GM21515 (cell line): ENCODE results near the gene IL10RB.
"Not testable (repeated sequence)": the region's sequence is repeated elsewhere in the genome, so short reads cannot be mapped to it uniquely, and the experiment has no call there.

Experiments used
- ATAC-seq: cut with Tn5 transposase; IDR thresholded peaks from one replicate; pipeline ENCODE4 v1.9.1; 2021; ENCODE audit not compliant: unreplicated experiment

Gene IL10RB

DNA sequence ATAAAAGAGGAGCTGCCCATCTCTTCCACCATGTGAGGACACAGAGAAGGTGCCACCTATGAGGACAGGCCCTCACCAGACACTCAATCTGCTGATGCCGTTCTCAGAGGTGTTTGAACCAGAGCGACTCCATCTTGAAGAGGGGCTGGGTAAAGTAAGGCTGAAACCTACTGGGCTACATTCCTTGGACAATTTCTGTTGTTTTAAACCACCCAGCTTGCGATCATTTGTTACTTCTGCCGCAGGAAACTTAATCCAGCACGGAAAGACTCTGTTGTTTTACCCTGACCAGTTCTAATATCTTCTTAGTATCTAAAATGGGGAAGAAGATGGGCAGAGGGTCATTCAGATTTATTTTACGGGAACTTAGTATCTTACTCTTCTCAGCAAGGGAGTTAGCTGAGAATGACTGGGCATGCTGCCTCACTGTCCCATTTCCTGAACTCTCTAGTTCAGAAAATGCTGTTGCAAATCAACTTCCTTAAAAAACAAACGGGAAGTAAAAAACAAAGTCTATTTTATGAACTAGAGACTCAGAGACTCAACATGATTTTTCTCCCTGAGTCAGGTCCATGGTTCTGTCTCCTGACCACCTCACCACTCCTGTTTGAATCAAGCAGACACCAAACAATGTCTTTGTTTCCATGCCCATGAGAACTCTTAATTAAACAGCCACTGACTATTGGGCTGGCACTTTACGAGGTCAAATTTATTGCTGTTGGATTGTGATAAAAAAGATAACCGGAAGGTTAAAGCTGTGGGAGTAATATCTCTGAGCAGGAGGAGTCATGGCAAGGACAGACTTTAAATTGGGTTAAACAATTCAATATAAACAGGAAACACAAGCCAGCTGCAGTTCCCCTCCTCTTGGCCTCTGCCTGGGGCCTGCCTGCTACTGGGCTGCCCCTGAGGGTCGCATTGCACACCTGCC is 34.8 kb downstream of the IL10RB start:
- ATAC-seq: no peak

DNA sequence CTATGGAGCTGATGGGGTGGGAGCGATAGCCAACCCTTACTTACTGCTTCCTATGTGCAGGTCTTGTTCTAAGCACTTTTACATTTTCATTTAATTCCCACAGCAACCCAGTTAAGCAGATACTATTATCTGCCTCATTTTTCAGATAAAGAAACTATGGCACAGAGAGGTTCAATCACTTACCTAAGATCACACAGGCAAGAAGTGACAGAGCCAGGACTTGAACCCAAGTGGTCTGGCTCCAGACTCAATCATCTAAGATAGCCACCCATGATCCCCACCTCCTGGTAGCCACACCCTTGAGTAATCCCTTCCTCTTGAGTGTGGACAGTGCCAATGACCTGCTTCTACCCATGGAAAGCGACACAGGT is 35.5 kb downstream of the IL10RB start:
- no peak for ATAC-seq

DNA sequence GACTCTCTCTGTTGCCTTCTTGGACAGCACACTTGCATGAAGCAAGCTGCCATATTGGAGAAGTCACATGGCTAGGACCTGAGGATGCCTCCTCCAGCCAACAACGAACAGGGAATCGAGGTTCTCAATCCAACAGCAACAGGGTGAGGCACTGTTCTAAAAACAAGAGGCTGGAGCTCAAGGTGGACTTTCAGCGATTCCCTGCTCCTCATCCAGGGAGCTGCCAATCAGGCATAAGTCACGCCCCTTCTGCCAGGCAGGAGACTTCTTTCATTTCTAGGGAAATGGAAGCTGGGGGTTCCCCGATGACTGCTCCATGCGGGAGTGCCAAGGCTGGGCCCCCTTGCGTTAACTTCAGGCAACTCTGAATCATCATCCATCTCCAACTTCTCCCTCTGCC is 35.9 kb downstream of the IL10RB start:
- no peak for ATAC-seq

DNA sequence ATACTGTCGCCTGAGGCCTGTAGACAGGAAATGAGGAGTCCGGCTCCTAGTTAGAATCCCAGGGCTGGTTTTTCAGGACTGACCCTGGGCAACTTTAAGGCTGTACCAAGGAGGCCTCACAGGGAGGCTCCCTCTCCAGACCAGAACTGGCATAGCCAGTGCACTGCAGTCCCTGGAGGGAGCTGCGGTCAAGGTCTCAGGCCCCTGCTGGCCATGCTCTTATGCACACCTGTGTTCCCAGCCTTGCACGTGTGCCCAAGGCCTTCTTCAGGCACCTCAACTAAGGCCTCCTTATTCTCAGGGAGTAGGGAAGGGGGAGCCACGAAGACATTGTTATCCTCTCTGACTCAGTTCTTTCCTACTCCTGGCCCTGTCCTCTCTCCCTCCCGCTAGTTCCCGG is 36.6 kb downstream of the IL10RB start:
- ATAC-seq: no peak

DNA sequence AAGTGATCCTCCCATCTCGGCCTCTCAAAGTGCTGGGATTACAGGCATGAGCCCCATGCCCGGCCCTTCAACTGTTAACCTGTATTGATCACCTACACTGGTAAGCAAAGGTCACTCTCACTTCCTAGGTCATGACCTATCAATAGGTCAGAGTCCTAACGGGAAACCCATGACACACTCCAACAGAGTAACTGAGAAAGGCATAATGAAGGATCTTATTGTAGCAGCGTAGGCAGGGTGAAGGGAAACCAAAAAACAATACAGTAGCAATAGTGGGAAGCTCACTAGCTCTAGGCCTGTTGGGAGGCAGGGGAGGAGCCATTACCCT is 39.1 kb downstream of the IL10RB start:
- ATAC-seq: no peak

DNA sequence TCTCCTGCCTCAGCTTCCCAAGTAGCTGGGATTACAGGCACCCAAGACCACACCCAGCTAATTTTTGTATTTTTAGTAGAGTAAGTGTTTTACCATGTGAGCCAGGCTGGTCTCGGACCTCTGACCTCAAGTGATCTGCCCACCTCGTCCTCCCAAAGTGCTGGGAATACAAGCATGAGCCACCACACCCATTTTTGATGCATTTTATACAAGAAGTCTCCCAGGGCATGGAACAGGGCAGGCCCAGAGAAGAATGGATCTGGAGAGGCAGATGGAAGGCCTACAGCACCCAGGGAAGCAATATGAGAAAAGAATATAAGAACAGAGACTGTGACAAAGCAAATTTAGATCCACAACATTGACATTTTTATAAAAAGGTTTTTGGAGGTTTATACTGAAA is 39.8 kb downstream of the IL10RB start:
- ATAC-seq: no peak

DNA sequence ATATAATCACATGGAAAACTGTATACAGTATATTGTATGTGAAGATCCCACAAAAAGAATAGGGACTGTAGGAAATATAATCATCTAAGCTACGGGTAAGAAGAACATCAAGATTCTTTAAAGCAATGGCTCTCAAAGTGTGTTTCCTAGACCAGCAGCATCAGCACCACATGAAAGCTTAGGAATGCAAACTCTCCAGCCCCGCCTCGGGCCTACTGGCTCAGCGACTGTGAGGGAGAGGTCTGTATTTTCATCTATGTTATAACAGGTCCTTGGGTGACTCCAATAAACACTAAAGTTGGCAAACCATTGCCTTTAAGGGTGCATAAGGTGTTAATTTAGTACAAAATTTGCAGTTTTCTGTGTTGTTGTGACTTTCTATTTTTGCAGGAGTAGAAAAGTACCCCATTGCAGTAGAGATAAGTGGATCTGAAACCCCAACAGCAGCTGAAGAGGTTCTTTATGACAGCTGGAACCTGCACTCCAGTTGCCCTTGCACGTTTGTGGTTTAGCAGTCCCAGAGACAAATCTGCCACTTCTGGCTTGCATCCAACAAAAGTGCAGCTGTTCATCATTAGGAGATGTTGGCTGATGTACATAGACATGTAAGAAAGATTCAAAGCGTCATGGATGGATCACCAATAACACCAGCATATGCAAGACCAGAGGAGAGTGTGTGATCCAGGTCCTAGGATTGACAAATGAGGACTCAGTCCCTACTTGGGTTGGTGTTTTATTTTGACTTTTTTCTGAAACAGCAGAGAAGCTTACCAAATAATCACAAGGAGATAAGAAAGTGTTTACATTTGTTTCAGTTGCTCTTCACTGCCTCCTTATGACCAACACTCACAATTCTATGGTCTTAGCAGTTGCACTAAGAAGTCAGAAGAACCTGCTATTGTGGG is 42.7 kb downstream of the IL10RB start:
- peak; percentile 85 for ATAC-seq

DNA sequence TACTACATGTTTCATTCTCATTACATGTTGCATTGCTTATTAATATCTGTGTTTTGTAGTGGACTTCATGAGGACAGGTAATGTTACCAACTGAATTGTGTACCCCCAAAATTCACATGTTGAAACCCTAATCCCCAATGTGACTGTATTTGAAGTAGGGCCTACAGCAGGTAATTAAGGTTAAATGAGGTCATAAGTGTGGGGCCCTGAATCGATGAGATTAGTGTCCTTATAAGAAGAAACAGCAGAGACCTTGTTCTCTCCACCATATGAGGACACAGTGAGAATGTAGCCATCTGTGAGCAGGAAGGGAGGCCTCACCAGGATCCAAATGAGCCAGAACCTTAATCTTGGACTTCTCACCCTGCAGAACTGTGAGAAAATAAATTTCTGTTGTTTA is 43.6 kb downstream of the IL10RB start:
- no peak for ATAC-seq

DNA sequence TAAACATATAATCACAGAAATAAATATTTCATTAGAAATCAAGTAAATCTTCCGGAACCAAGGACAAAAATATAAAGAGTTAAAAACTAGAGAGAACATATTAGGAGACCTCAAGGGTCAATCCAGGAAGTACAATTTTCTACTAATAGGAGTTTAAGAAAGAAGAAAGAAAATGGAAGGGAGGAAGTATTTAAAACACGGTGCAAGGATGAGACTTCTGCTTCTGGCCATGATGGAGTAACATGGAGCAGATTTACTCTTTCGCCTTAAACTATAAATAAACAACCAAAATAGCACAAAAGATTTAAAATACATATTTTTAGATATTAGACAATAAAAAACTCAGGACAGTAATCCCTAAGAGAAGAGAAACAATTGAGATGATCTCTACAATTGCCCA is 46.0 kb downstream of the IL10RB start:
- ATAC-seq: no peak

DNA sequence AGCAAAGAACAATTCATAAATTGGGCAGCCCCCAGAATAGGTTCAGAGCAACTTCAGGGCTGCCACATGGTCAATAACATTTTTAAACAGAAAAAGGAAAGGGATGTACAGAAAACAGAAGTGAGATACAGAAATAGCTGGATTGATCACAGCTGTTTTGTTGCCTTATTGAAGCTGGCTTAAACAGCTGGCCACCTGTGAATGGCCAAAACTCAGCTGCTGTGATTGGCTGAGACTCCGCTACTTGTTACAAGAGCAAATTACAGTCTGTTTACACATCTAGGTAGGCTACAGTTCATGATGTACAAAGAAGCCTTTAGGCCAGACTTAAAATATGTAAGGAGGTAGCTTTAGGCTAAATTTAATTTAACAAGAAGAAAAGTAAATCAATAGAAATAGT is 47.0 kb downstream of the IL10RB start:
- ATAC-seq: no peak

DNA sequence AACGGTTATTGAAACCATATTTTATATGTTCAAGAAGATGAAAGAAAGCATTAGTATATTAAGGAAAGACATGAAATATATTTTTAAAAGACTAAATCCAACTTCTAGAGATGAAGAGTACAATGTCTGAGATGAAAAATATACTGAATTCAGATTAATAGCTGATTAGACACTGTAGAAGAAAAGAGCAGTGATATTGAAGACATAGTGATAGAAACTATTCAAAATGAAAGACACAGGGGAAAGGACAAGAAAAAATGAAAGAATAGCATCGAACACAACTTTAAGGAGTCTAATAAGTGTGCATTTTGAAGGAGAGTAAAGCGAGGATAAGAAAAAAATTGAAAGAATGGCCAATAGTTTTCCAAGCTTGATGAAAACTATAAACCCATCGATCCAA is 47.4 kb downstream of the IL10RB start:
- no peak for ATAC-seq

DNA sequence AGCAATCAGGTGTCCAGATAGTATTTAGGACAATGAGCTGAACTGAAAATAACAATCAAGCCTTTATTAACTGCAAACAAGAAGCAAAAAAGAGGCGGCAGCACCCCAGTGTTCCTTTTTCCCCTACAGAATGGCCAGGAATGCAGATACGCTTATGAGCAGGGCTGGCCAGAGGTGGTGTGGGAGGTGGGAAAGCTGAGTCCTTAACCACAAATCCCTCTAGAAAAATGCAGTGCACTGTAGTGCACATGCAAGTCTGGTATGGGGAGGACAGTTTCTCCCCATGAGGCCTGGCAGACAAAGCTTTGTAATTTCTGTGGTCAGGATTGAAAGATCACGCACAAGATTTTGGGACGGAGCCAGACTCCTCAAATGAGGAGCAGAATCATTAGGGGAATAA is 47.9 kb downstream of the IL10RB start:
- ATAC-seq: no peak

DNA sequence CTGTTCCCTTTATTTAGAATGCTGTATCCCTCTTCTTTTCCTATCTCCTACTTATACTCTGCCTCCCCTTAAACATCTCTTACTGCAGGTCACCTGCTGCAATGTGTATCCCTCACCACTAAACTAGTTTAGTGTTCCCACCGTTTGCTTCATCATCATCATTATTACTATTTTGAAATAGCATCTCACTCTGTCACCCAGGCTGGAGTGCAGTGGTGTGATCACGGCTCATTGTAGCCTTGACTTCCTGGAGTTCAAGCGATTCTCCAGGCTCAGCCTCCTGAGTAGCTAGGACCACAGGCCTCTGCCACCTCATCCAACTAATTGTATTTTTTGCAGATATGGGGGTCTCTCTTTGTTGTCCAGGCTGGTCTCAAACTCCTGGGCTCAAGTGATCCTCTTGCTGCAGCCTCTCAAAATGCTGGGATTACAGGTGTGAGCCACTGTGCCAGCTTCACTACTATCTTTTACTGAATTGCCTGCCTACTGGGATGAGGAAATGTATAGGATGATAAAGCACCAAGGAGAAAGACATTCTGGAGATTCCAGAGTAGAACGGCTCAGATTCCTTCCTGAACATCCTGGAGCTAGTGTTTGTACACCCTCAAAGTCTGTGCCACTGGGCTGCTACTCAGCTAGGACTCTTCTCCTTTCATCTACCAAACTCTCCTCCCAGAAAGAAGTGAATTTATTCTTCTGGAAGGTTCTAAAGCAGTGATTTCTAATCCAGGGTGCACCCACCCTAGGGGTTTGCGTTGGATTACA is 50.0 kb downstream of the IL10RB start:
- ATAC-seq: no peak

DNA sequence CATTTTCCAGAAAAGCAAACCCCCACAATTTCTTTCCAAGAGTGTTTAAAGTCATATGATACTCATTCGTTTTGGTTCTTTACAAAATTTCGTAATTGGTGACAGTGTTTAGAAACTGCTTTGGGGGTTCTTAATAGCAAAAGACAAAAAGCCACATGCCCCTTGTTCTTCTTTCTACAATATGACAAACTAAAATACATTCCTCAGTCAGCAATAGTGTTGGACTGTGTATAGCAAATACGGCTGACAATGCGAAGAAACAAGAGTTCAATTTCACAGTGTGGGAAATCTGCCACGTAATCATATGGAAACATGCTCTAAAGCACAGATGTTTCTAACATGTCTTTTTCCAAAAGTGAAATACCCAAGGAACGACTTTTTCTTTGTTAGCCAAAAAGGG is 51.0 kb downstream of the IL10RB start:
- no peak for ATAC-seq

DNA sequence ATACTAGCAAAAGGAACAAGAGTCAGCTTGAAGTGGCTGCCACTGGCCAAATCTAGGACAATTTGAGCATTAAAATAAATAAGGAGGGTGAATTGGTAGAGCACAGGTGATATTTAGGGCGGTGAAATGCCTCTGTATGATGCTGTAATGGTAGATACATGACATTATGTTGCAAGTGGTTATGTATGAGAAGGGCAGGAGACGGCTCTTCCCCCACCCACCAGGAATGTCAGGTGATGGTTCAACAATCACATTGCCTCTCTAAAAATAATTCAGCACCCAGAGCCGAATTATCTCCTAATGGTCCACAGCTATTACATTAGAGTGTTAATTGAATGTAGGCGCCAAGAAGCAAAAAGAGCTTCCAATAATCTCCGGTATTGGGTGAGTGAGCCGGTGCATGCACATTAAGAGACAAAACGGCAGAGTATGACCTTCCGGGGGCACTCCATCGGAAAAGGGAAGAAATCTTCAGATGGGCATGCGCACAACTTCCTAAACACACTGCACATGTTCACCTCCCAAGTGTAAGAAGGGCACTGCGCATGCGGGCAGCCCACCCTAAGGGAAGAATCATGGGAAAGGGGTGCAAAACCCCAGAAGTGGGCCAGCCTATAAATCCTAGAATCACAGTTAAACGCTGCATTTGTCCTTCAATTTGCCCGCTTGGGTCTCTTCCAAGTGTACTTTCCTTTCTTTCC is 51.8 kb downstream of the IL10RB start:
- no peak for ATAC-seq

DNA sequence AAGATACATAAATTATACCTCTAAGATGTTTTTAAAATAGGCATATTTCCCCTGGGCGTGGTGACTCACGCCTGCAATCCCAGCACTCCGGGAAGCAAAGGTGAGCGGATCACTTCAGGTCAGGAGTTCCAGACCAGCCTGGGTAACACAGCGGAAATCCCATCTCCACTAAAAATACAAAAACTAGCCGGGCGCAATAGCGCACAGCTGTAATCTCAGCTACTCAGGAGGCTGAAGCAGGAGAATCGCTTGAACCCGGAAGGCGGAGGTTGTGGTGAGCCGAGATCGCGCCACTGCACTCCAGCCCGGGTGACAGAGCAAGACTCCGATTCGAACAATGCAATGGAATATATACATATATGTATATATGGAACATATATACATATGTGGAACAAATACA is 54.8 kb downstream of the IL10RB start:
- not testable (repeated sequence) for ATAC-seq

DNA sequence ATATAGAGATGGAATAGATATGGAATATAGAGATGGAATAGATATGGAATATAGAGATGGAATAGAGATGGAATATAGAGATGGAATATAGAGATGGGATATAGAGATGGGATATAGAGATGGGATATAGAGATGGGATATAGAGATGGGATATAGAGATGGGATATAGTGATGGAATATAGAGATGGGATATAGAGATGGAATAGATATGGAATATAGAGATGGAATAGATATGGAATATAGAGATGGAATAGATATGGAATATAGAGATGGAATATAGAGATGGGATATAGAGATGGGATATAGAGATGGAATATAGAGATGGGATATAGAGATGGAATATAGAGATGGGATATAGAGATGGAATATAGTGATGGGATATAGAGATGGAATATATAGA is 57.4 kb downstream of the IL10RB start:
- not testable (repeated sequence) for ATAC-seq

DNA sequence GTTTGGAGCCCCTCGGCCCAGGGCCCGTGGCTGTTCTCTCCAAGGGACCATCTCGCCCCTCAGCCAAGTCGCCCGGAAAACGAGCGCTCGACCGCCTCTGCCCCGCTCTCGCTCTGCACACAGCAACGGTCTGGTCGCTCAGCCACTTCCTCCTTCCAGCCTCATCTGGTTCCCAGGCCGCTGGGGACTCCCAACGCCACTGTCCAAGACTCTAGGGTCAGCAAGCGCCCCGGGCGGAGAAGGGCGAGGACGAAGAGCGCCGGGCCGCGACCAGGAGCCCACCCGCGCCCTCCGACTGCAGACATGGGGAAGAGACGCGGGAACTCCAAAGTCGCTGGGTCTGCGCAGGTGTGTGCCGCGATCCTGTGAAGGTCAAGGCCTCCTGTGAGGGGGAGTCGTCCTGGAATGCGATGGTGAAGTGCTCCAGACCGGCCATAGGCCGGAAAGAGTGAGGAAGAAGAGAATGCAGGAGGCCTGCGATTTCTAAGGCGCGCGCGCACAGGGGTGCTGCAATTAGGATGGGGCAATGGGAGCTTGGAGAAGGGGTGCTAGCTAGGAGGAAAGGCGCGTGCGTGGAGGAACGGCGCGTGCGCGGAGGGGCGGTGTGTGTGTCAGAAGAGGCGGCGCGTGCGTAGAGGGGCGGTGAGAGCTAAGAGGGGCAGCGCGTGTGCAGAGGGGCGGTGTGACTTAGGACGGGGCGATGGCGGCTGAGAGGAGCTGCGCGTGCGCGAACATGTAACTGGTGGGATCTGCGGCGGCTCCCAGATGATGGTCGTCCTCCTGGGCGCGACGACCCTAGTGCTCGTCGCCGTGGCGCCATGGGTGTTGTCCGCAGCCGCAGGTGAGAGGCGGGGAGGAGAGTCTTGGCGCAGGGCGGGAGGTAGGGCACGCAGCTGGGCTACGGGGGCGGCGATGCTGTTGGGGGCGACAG is 58.4 kb downstream of the IL10RB start, which contains the start of gene IFNAR1:
TSS of gene IFNAR1 (plus strand) at position 680 of the 931 bp plus-strand sequence. CDS start at position 766, 86 bp downstream.
- ATAC-seq: peak; percentile 82

DNA sequence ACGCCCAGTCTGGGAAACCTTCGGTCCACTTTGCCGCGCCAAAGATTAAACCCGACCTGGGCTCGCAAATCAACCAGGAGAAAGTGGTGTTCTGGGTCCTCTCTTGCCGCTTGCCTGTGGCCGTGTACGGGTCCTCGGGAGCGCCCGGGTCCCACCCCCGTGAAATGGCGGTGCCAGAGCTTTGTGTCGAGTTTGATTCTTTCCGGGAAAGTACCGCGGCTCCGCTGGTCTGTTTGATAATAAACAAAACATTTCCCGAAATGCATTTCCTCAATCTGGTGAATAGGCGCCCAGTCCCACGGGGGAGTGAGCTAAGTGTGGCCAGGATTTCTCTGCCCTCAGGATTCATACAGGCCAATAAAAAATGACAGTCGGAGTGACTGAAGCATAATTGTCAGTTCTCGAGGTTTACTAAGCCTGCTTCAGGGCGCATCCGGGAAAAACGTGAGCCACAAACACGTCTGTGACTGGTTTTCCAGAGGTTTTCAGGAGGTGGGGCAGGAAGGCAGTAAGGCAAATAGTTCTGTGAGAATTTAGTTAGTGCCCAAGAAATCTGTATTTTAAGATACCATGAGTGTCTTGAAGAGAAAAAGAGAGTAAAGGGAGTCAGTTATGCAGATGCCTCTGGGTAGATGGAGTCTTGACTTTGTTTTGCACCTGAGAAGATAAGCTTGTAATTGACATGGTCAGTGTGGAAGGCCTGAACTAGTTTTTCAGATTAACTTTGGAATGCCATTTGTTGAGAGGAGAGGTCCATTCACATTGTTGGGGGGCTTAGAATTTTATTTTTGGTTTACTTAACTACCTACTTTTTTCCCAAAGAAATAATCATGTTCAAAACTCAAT is 59.3 kb downstream of the IL10RB start:
- peak; percentile 31 for ATAC-seq
